Heart right ventricle (tissue), 16 donors: Measurements from ENCODE around the gene SLC23A2. TPM values are rescaled to one million over a fixed set of nuclear protein-coding genes. Genes with fewer than 3 reads are reported as not detected.

ENCODE experiments used
- ATAC-seq, 8 donors: fragments of 200-7000 bp; cut with Tn5 transposase; one replicate each; pipeline ENCODE4 v1.9.1; 2020; ENCODE audit warnings: mild to moderate bottlenecking in 8 of 8, moderate library complexity in 8 of 8, moderate number of reproducible peaks in 1 of 8
- DNase-seq, 2 donors: peaks; one replicate each; pipeline ENCODE4 v3.0.0-alpha.2; 2020
- H3K27ac ChIP-seq, 10 donors: fragments of 200-600 bp; sonication (generic) in 2 of 10; one replicate each; pipeline versions ENCODE4 v1.5.0 to v1.8.0; 2020 to 2022; ENCODE audit warnings: mild to moderate bottlenecking in 3 of 10
- H3K27me3 ChIP-seq, 7 donors: fragments of 200-600 bp; one replicate each; pipeline ENCODE4 v1.8.0; 2021 to 2022; ENCODE audit warnings: mild to moderate bottlenecking in 2 of 7
- H3K36me3 ChIP-seq, 9 donors: fragments of 200-600 bp; sonication (generic) in 1 of 9; one replicate each; pipeline versions ENCODE4 v1.5.0 to v1.8.0; 2020 to 2022; ENCODE audit warnings: mild to moderate bottlenecking in 2 of 9
- H3K4me1 ChIP-seq, 9 donors: fragments of 200-600 bp; sonication (generic) in 1 of 9; one replicate each; pipeline versions ENCODE4 v1.5.0 to v1.8.0; 2020 to 2022; ENCODE audit warnings: mild to moderate bottlenecking in 4 of 9
- H3K4me3 ChIP-seq, 10 donors: fragments of 200-600 bp; sonication (generic) in 2 of 10; one replicate each; pipeline versions ENCODE4 v1.5.0 to v1.8.0; 2020 to 2022; ENCODE audit warnings: mild to moderate bottlenecking in 7 of 10, moderate library complexity in 2 of 10
- H3K9me3 ChIP-seq, 11 donors: fragments of 200-600 bp in 10 of 11; sonication (generic) in 2 of 11; one replicate each; pipeline versions ENCODE4 v1.5.0 to v1.8.0; 2013 to 2022; ENCODE audit warnings: mild to moderate bottlenecking in 2 of 11, control low read depth in 1 of 11, moderate library complexity in 1 of 11
- WGBS, 2 donors: extraction: QIAGEN DNeasy Blood & Tissue Kit; methylation state at CpG; one replicate each; pipeline ENCODE4 v1.1.7; 2013; ENCODE audit warnings: inconsistent platforms in 1 of 2; 5-methylcytosine and 5-hydroxymethylcytosine counted together
- intact Hi-C, 10 donors: fragments of 100-400 bp; cut with DNase I; formaldehyde crosslinking; loops; one replicate each; pipeline versions ENCODE4 v1.11.1 to v1.14.2; 2022
- polyA plus RNA-seq, 2 donors: library from polyadenylated mRNA; stranded (reverse); fragments of 200-250 nt; gene quantifications; one replicate each; pipeline ENCODE4 v1.2.3, GENCODE V29; 2013
- total RNA-seq, 10 donors: library from RNA; stranded (reverse); fragmentation: NEBNext Ultra II Directional in 3 of 10; extraction: Animal tissue kit (Norgen Biotek cat#: 25700) in 3 of 10; gene quantifications; one replicate each; pipeline versions ENCODE4 v1.2.1 to v1.2.4, GENCODE V29; 2021 to 2023
- TF ChIP-seq, protein P1 (sequence below), 9 donors: fragments of 200-600 bp; sonication (generic) in 2 of 9; IDR thresholded peaks; one replicate each; pipeline versions ENCODE4 v1.5.0 to v1.8.0; 2021 to 2022; ENCODE audit warnings: antibody characterized with exemption in 9 of 9, mild to moderate bottlenecking in 5 of 9, moderate library complexity in 1 of 9
- donor health status: Arrhythmogenic right ventricular cardiomyopathy.
- donor health status: ischemic (EF 13 %, LVEDD 7.1; RV severe dilation, severe dysfunction).
- donor health status: healthy with polysubstance abuse.
- donor health status: DM: no; HTN: yes; CAD: no.
- donor health status: DM: no; HTN: no; CAD: no.
- donor health status: ischemic (EF 25% LVEDD 6.9; RV normal size, moderate dysfunction).
- donor health status: ischemic (EF 25% LVEDD 5.7; RV mildly dilated, moderate dysfunction).
- donor health status: healthy.
- donor health status: DM: yes; HTN: yes; CAD: no.
- donor health status: Ischemic cardiomyopathy.
- donor health status: ischemic (EF 35%, LVEDD 5.7; RV mildly dilated, moderate dysfunction).
- donor health status: nonischemic (EF 11% LVEDD 7.7; RV severe dilation, severe dysfunction).
- donor health status: DM: yes; HTN: yes; CAD: no.
- donor health status: PGD.
- donor health status: ischemic (EF 29% LVEDD 5.4; RV normal size, mild dysfunction).
- donor health status: nonischemic (EF 23%, LVEDD 6.1; RV moderate dilation, normal function).

Gene SLC23A2
- total and polyA plus RNA-seq, 12 donors = 2.0 to 12.3 (median 6.9) TPM

DNA sequence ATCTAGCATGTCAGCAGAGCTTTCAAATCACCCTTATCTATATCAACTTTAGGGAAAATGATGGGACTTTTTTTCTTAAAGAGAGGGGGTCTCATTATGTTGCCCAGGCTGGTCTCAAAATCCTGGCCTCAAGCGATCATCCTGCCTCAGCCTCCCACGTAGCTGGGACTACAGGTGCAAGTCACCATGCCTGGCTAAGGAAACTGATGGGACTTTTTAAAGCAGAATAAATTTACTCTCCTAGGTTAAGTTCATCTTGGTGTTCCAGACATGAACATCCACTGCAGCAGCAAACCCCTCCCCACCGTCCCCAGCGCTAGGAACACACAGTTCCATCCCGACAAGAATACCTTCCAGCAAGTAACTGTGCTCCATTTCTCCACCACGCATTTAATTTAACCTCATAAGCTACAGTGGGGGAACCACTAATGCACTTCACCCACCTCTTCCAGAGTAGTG lies 64.9 kb downstream of the SLC23A2 start:
- Histone ChIP-seq H3K27me3 (no peaks in the 10 kb centered on the region), H3K4me1 (no peaks in the 10 kb centered on the region), H3K27ac (no peak overlapping the region), H3K36me3 (peaks cover 0 to 18% (median 3%) of the 10 kb centered on the region in 9 donors), H3K9me3 (no peaks in the 10 kb centered on the region), H3K4me3 (no peak overlapping the region)
- DNase-seq (no peak), ATAC-seq (no peak)
- WGBS, 2 donors = 89 to 90% methylated on average over 6 of the region's 6 CpGs
- intact Hi-C loops = no loop called here
- TF ChIP-seq, protein P1, sequence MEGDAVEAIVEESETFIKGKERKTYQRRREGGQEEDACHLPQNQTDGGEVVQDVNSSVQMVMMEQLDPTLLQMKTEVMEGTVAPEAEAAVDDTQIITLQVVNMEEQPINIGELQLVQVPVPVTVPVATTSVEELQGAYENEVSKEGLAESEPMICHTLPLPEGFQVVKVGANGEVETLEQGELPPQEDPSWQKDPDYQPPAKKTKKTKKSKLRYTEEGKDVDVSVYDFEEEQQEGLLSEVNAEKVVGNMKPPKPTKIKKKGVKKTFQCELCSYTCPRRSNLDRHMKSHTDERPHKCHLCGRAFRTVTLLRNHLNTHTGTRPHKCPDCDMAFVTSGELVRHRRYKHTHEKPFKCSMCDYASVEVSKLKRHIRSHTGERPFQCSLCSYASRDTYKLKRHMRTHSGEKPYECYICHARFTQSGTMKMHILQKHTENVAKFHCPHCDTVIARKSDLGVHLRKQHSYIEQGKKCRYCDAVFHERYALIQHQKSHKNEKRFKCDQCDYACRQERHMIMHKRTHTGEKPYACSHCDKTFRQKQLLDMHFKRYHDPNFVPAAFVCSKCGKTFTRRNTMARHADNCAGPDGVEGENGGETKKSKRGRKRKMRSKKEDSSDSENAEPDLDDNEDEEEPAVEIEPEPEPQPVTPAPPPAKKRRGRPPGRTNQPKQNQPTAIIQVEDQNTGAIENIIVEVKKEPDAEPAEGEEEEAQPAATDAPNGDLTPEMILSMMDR (IDR thresholded peaks at IDR 0.05) = no peak

DNA sequence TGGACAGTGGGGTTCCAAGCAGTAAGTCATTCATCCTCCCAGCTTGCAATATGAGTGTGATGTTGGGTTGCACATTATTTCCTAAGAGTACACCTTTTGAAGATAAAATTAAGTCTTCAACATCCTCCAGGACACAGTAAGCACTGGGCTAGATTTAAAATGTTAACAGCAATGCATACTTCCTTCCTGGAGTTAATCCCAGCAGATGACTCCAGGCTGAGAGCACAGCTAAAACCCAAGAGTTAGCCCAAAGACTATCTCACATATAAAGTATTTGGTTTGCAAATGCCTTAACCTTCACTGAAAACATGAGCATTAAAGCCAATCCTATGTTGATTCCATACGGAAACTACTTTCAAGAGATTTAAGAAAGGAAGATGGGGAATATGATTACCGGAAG lies 69.2 kb downstream of the SLC23A2 start:
- peaks cover 0 to 42% (median 3%) of the 10 kb centered on the region in 9 donors for H3K36me3 ChIP-seq
- no peak for ATAC-seq
- H3K4me1 ChIP-seq = peaks cover 0 to 10% (median 2%) of the 10 kb centered on the region in 9 donors
- no peak overlapping the region for H3K27ac ChIP-seq
- H3K9me3 ChIP-seq = no peaks in the 10 kb centered on the region
- intact Hi-C loops = no loop called here
- no peaks in the 10 kb centered on the region for H3K27me3 ChIP-seq
- TF ChIP-seq, protein P1 (IDR thresholded peaks at IDR 0.05) = no peak
- no peak for DNase-seq
- H3K4me3 ChIP-seq = no peak overlapping the region
- 92 to 97% methylated on average over 2 of the region's 2 CpGs for WGBS, 2 donors

DNA sequence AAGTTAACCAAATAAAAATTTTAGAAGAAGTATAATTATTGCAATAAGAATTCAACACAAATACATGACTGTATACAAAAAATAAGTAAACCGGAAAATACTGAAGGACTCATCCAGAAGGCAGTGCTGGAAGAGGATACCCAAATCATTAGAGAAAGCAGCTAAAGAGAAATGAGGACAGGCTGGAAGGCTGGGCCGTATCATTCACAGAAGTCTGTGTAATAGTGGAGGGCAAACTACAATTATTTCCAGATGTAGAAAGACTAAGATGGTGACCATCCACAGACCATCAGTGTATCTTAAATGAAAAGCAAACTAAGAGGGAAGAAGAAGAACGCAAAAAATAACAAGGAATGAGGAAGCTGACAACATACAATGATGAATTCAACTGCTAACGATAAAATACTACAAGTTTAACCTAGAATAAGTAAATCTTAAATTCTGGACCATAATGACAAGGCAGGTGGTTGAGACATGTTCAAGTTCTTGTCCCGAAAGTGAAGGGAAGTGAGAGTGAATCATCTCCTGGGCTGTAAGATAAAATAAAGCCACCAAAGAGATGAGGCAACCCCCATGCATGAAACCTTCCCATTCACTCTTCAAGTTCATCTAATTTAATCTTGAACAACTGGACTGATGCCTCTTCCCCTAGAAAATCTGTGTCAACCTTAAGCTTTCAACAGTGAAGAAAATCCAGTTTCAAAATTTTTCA lies 71.5 kb downstream of the SLC23A2 start:
- Histone ChIP-seq H3K4me1 (peaks cover 0 to 25% (median 15%) of the 10 kb centered on the region in 9 donors), H3K4me3 (no peak overlapping the region), H3K27ac (no peak overlapping the region), H3K36me3 (peaks cover 0 to 42% (median 3%) of the 10 kb centered on the region in 9 donors), H3K9me3 (no peaks in the 10 kb centered on the region), H3K27me3 (no peaks in the 10 kb centered on the region)
- ATAC-seq = no peak
- DNase-seq = no peak
- 86 to 90% methylated on average over 5 of the region's 5 CpGs for WGBS, 2 donors
- intact Hi-C loops = no loop called here
- TF ChIP-seq, protein P1 (IDR thresholded peaks at IDR 0.05) = no peak

DNA sequence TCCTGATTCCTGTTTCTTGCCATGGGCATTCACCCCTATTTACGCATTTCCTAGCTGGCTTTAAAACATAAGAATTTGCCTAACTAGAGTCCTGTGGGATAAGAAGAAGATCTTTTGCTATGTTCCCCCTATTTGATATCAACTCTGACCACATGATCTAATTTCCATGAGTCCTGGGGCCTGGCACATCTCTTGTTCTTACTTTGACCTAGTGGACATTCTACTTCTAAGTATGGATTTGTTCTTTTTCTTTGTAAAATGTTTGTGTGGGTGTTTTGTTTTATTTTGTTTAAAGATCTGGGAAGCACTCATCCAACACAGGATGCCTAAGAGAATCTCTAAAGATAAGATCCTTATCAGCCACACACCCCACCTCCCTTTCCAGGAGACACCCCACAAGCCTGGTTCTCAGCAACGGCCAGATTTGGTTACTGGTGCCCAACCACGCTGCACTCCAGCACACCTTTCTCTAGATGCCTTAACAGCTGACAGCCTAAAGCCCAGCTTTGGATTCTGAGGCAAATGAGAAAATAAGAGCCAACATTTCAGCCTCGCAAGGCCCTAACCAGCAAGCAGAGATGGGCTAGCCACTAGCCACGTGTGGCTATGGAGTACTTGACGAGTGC lies 74.7 kb downstream of the SLC23A2 start:
- TF ChIP-seq, protein P1 (IDR thresholded peaks at IDR 0.05) = no peak
- no peaks in the 10 kb centered on the region for H3K9me3 ChIP-seq
- no peak for DNase-seq
- H3K4me1 ChIP-seq = peaks cover 0 to 25% (median 15%) of the 10 kb centered on the region in 9 donors
- 79 to 83% methylated on average over 6 of the region's 6 CpGs for WGBS, 2 donors
- H3K36me3 ChIP-seq = peaks cover 0 to 26% (median 0%) of the 10 kb centered on the region in 9 donors
- no peaks in the 10 kb centered on the region for H3K27me3 ChIP-seq
- peak overlapping the region in 5 of 10 donors; percentile 5 to 28 (median 23) for H3K4me3 ChIP-seq
- intact Hi-C loops = no loop called here
- H3K27ac ChIP-seq = peak overlapping the region in 8 of 10 donors; percentile 26 to 84 (median 74)
- peak in 6 of 8 donors; percentile 8 to 64 (median 42) for ATAC-seq
